T-helper 1 cell treated with Interleukin-12 subunit alpha and Interleukin-12 subunit beta and Interleukin-4 antibody, amounts not matched to agents 30 ng/mL and 1 ng/mL, for 36 hours (primary cell): Measurements from ENCODE around the gene ZNF254. TPM values are rescaled to one million over a fixed set of nuclear protein-coding genes. Genes with fewer than 3 reads are reported as not detected.

Experiments used
- total RNA-seq: library from RNA; stranded (reverse); gene quantifications from 2 replicates; pipeline ENCODE4 v1.2.3, GENCODE V29; 2022

The ZNF254 gene
- total RNA-seq, 1 donor from 2014 or later, result 8.8 TPM

Other genes with a start within 250 kb of the ZNF254 start
- gene ZNF726, start 172.3 kb upstream of the ZNF254 start, total RNA-seq, result 8.9 and 10.1 TPM in 2 replicates